ENCODE data around the gene CYP4F12.

- TF ChIP-seq REST (IDR thresholded peaks at IDR 0.05; ENCODE audit: unreplicated experiment) = no peak
- no peak for TF ChIP-seq CTCF (conservative IDR thresholded peaks at IDR 0.05; ENCODE audit: low read depth in 2 of 2)
- no peak for TF ChIP-seq EZH2phosphoT487 (IDR thresholded peaks at IDR 0.05; ENCODE audit: unreplicated experiment)
- TF ChIP-seq NANOG (IDR thresholded peaks at IDR 0.05; ENCODE audit: borderline replicate concordance) = no peak
- no peak for TF ChIP-seq EZH2 (IDR thresholded peaks at IDR 0.05; ENCODE audit: low read depth, unreplicated experiment)
- no peak for TF ChIP-seq ZNF331 (CRISPR knock-in tag; IDR thresholded peaks at IDR 0.05; ENCODE audit: low read depth)
- no peak for TF ChIP-seq POLR2AphosphoS5 (IDR thresholded peaks at IDR 0.05; ENCODE audit: low read depth)
- no peak for TF ChIP-seq ETS1 (IDR thresholded peaks at IDR 0.05)
- TF ChIP-seq ZNF114 (CRISPR knock-in tag; IDR thresholded peaks at IDR 0.05) = no peak
- no peak for TF ChIP-seq CREB1 (CRISPR knock-in tag; IDR thresholded peaks at IDR 0.05; ENCODE audit: low read depth)
- no peak for TF ChIP-seq STAT1 (IDR thresholded peaks at IDR 0.05; ENCODE audit: unreplicated experiment)
- TF ChIP-seq JUNB (IDR thresholded peaks at IDR 0.05; ENCODE audit: unreplicated experiment) = no peak
- TF ChIP-seq ZNF462 (CRISPR knock-in tag; IDR thresholded peaks at IDR 0.05) = no peak
These were observed 30.1 kb upstream of the CYP4F12 start for GRCh38 chr19:15642807-15643206.
